ENCODE measurements around the gene TMBIM6. TPM values are rescaled to one million over a fixed set of nuclear protein-coding genes. Genes with fewer than 3 reads are reported as not detected.

Gene TMBIM6
- total RNA-seq, 4 donors from 2014 or later: 181 to 310 (median 224) TPM

DNA sequence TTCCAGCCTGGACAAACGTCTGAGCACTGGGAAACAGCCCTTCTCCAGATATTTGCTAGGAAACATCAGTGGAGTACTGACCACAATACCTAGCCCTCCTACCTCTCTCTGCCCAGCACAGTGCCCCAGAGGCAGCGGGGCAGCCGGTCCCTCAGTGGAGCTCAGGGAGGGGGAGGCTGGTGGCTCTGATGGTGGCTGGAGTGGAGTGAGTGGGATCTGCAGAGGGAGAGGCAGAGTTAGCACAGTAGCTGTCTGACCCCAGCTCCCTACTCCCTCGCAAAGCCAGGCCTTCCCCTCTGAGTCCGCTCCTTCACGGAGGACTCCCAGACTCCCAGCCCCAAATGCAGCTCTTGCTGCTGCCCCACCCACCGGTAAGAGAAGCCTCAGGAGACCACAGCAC, 56.9 kb downstream of the TMBIM6 start:
- Histone ChIP-seq H3K27ac (no peak overlapping the region), H3K4me1 (peaks cover 16 to 19% of the 10 kb centered on the region in 2 donors), H3K9me3 (no peaks in the 10 kb centered on the region), H3K27me3 (no peaks in the 10 kb centered on the region), H3K4me3 (no peak overlapping the region), H3K36me3 (peaks cover 0 to 30% of the 10 kb centered on the region in 2 donors)
- in situ Hi-C loops (cut with MboI; ENCODE audit: low sequenced_read_pairs in 4 of 4) (no loop called here), intact Hi-C loops (cut with DNase I; ENCODE audit: low total_unique reads) (no loop called here)
- no peak for TF ChIP-seq POLR2A (IDR thresholded peaks at IDR 0.05)
- TF ChIP-seq, protein P1, sequence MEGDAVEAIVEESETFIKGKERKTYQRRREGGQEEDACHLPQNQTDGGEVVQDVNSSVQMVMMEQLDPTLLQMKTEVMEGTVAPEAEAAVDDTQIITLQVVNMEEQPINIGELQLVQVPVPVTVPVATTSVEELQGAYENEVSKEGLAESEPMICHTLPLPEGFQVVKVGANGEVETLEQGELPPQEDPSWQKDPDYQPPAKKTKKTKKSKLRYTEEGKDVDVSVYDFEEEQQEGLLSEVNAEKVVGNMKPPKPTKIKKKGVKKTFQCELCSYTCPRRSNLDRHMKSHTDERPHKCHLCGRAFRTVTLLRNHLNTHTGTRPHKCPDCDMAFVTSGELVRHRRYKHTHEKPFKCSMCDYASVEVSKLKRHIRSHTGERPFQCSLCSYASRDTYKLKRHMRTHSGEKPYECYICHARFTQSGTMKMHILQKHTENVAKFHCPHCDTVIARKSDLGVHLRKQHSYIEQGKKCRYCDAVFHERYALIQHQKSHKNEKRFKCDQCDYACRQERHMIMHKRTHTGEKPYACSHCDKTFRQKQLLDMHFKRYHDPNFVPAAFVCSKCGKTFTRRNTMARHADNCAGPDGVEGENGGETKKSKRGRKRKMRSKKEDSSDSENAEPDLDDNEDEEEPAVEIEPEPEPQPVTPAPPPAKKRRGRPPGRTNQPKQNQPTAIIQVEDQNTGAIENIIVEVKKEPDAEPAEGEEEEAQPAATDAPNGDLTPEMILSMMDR (IDR thresholded peaks at IDR 0.05 in 4 of 5, conservative IDR thresholded peaks at IDR 0.05 in 1 of 5): no peak
- DNase-seq (no peak), ATAC-seq (no peak)

- intact Hi-C loops (cut with DNase I; ENCODE audit: low total_unique reads): no loop called here
- in situ Hi-C loops (cut with MboI; ENCODE audit: low sequenced_read_pairs in 4 of 4): no loop called here
- no peak for DNase-seq
- no peaks in the 10 kb centered on the region for H3K9me3 ChIP-seq
- H3K36me3 ChIP-seq: peaks cover 0 to 33% of the 10 kb centered on the region in 2 donors
- H3K27ac ChIP-seq: no peak overlapping the region
- H3K27me3 ChIP-seq: no peaks in the 10 kb centered on the region
- no peak overlapping the region for H3K4me3 ChIP-seq
- peaks cover 16 to 19% of the 10 kb centered on the region in 2 donors for H3K4me1 ChIP-seq
- no peak for ATAC-seq
- TF ChIP-seq, protein P1 (IDR thresholded peaks at IDR 0.05 in 4 of 5, conservative IDR thresholded peaks at IDR 0.05 in 1 of 5): no peak
- TF ChIP-seq POLR2A (IDR thresholded peaks at IDR 0.05): no peak
Observed at GRCh38 chr12:49798934-49799333, 57.6 kb downstream of the TMBIM6 start.

- DNase-seq (peak in 1 of 2 donors; percentile 34), ATAC-seq (peak; percentile 68 to 70)
- intact Hi-C loops (cut with DNase I; ENCODE audit: low total_unique reads) (no loop called here), in situ Hi-C loops (cut with MboI; ENCODE audit: low sequenced_read_pairs in 4 of 4) (no loop called here)
- Histone ChIP-seq H3K27ac (peak overlapping the region; percentile 77 to 83 (median 82)), H3K4me3 (no peak overlapping the region), H3K27me3 (no peaks in the 10 kb centered on the region), H3K9me3 (no peaks in the 10 kb centered on the region), H3K36me3 (peaks cover 0 to 46% of the 10 kb centered on the region in 2 donors), H3K4me1 (peaks cover 16 to 19% of the 10 kb centered on the region in 2 donors)
- TF ChIP-seq, protein P1 (IDR thresholded peaks at IDR 0.05 in 4 of 5, conservative IDR thresholded peaks at IDR 0.05 in 1 of 5): no peak
- TF ChIP-seq POLR2A (IDR thresholded peaks at IDR 0.05): no peak
Observed at GRCh38 chr12:49800421-49801140, 59.2 kb downstream of the TMBIM6 start.

GRCh38 chr12:49801141-49802063, 60.0 kb downstream of the TMBIM6 start:
- peak in 1 of 2 donors; percentile 45 for DNase-seq
- Histone ChIP-seq H3K4me1 (peaks cover 16 to 19% of the 10 kb centered on the region in 2 donors), H3K27me3 (no peaks in the 10 kb centered on the region), H3K4me3 (no peak overlapping the region), H3K36me3 (peaks cover 0 to 53% of the 10 kb centered on the region in 2 donors), H3K27ac (peak overlapping the region; percentile 77 to 83 (median 82)), H3K9me3 (no peaks in the 10 kb centered on the region)
- intact Hi-C loops (cut with DNase I; ENCODE audit: low total_unique reads): no loop called here
- peak; percentile 42 to 61 for ATAC-seq
- TF ChIP-seq, protein P1 (IDR thresholded peaks at IDR 0.05 in 4 of 5, conservative IDR thresholded peaks at IDR 0.05 in 1 of 5): no peak
- TF ChIP-seq POLR2A (IDR thresholded peaks at IDR 0.05): no peak
- in situ Hi-C loops (cut with MboI; ENCODE audit: low sequenced_read_pairs in 4 of 4): no loop called here
